GM19193 (cell line): ENCODE data around the gene ZKSCAN5.

Experiments used
- POLR2A ChIP-seq: IDR thresholded peaks from 4 replicates; pipeline ENCODE4 v1.6.1; 2011; ENCODE audit not compliant: insufficient read depth, insufficient read length; ENCODE audit errors: extremely low read depth

ZKSCAN5 gene

DNA sequence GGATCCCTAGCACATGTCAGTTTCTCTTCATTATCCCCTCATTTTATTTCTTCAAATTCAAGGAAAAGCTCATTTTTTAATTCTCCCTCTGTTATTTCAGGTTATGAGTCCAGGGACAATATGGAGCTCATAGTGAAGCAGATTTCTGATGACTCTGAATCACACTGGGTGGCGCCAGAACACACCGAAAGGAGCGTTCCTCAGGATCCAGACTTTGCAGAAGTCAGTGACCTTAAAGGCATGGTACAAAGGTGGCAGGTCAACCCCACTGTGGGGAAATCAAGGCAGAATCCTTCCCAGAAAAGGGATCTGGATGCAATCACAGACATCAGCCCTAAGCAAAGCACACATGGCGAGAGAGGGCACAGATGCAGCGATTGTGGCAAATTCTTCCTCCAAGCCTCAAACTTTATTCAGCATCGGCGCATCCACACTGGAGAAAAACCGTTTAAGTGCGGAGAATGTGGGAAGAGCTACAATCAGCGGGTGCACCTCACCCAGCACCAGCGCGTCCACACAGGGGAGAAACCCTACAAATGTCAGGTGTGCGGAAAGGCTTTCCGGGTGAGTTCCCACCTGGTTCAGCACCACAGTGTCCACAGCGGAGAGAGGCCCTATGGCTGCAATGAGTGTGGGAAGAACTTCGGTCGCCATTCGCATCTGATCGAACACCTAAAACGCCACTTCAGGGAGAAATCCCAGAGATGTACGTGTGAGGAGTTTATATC, 21.4 kb downstream of the ZKSCAN5 start:
- no peak for TF ChIP-seq POLR2A

DNA sequence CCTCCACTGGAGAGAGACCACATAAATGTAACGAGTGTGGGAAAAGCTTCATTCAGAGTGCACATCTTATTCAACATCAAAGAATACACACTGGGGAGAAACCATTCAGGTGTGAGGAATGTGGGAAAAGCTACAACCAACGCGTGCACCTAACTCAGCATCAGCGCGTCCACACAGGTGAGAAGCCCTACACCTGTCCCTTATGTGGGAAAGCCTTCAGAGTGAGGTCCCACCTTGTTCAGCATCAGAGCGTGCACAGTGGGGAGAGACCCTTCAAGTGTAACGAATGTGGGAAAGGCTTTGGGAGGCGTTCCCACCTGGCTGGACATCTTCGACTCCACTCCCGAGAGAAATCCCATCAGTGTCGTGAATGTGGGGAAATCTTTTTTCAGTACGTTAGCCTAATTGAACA, 26.9 kb downstream of the ZKSCAN5 start:
- no peak for TF ChIP-seq POLR2A

DNA sequence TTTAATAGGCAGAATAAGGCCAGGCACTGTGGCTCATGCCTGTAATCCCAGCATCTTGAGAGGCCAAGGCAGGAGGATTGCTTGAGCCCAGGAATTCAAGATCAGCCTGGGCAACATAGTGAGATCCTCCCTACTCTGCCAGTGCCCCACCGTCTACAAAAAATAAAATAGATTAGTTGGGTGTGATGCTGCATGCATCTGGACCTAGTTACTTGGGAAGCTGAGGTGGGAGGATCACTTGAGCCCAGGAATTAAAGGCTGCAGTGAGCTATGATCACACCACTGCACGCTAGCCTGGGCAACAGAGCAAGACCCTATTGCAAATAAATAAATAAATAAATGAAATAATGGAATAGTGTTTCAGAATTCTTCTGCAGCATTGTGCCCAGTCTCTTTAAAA, 31.2 kb downstream of the ZKSCAN5 start:
- TF ChIP-seq POLR2A = no peak

DNA sequence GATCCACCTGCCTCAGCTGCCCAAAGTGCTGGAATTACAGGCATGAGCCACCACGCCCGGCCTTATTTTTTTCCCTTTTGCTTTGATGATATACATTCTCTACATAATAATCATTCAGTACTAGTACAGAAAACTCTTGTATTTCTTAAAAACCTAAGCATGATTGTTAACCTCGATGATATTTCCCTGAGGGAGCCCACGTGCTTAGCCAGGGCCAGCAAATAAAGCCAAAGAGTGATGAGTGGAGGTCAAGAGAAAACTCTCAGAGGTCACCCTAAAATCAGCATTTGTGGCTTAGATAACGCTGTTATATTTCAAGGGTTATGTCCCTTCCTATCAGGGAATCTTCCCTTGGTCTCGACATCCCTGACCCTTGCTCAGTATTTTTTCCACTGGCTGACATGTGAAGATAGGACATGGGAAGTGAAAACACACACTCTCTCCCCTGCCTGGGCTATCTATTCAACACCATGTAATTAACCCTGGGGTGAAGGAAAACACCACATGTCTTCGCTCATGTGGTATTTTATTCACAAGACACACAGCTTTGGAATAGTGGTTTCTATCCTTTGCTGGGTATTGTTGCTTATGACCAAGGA, 34.9 kb downstream of the ZKSCAN5 start:
- no peak for TF ChIP-seq POLR2A

DNA sequence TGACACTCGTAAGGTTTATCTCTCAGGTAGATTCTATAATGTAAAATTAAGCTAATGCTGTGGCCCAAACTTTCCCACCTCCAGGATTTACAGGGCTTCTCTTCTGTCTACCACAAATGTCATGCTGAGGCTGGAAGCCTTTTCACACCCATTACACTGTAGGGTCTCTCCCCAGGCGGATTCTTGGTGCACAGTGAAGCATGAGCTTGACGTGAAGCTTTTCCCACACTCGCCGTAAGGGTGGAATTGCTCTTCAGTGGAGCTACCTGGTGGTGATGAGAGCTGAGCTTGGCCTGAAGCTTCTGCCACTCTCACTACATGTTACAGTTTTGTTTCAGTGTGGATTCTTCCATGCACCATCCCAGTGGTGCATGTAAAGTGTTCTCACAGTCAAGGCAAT, 36.1 kb downstream of the ZKSCAN5 start:
- TF ChIP-seq POLR2A = no peak

DNA sequence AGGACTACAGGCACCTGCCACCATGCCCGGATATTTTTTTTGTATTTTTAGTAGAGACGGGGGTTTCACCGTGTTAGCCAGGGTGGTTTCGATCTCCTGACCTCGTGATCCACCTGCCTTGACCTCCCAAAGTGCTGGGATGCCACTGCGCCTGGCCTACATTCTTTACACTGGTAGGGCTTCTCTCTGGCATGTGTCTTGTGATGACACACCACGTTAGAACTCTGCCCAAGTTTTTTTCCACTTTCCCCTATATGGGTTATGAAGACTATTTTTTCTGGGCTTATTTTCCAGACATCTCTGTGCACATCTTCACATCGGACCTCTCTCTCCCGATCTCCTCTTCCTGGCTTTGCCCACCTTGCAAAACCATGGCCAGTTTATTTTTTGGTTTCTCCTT, 36.8 kb downstream of the ZKSCAN5 start:
- no peak for TF ChIP-seq POLR2A

DNA sequence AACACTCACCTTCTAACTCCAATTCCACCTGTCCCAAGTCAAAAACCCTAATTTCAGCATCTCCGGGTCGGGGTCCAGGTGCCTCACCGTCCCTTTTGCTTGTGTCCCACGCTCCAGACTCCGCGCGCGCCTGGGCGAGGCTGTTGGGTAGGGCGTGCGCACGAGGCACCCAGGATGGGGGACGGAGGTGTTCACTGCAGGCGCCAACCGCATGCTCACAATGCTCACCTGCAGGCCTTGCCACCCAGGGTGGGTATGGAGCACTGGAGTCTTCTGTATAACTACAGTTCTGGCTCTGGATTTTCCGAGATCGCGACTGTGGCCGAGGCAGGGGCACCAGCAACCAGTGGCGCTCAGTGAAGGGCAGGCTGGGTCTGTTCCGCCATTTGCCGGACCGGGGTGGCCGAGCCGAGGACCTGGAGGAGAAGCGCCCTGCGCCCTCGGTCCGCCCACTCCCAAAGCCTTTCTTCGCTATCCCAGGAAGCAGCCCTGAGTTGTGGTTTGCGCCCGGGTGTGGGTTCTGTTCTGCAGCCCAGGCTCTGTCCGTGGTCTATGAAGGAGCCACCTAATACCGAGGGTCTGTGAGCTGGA, 38.7 kb downstream of the ZKSCAN5 start:
- no peak for TF ChIP-seq POLR2A

DNA sequence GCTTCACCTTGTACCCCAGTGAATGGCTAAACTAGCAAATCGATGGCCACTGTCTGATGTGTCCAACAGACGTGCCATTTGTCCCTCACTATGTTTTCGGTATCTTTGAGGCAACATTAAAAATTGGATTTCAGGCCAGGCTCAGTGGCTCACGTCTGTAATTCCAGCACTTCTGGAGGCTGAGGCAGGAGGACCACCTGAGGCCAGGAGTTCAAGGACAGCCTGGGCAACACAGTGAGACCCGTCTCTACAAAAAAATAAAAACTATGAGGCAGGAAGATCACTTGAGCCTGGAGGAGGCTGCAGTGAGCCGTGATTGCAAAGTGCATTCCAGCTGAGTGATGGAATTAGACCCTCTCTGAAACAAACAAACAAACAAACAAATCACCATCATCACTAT, 39.5 kb downstream of the ZKSCAN5 start:
- no peak for TF ChIP-seq POLR2A

DNA sequence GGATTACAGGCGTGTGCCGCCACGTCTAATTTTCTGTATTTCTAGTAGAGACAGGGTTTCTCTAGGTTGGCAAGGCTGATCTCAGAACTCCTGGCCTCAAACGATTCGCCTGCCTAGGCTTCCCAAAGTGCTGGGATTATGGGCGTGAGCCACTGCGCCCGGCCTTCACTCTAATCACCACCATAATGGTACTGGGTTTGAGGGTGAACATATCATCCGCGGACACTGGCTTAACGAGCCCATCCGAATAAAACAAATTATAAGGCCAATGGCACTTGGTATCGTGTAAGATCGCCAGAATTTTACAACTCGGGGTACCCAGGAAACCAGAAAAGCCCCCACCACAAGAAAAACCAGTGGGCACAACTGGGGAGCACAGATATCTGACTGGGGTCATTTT, 46.9 kb downstream of the ZKSCAN5 start:
- no peak for TF ChIP-seq POLR2A

DNA sequence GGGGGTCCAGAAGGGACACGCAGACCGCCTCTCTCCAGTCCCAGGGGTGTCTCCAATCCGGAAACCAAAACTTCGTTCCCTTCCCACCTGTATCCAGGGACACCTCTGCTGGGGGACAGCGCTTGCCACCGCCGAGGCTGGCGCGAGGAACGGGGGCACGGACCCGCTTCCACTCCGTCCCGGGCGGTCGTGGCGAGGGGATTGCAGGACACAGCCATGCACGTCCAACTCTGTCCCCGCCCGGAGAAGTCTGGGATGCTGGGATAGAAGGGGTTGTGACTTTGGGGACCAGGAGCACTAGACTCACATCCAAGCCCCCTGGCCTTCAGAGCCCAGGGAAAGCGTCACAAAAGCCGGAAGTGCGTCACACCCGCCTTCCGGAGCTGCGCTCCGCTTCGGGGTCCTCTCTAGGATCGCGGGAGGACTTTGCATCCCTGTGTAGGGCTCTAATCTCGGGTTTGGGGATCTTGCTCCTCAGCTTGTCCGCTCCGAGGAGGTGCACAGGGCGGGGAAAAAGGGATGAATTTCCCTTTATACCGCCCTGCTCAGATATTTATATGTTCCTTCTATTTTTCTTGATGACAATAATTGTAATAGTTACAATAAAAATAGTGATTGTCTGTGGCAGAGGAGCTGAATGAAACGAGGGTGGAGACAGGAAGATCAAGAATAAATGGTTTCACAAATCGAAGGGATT, 47.5 kb downstream of the ZKSCAN5 start, which contains the start of gene FAM200A:
TSS of gene FAM200A (minus strand) at position 348 of the 697 bp plus-strand sequence. CDS start 3,707 bp downstream, outside the sequence.
- TF ChIP-seq POLR2A = peak; percentile 95

DNA sequence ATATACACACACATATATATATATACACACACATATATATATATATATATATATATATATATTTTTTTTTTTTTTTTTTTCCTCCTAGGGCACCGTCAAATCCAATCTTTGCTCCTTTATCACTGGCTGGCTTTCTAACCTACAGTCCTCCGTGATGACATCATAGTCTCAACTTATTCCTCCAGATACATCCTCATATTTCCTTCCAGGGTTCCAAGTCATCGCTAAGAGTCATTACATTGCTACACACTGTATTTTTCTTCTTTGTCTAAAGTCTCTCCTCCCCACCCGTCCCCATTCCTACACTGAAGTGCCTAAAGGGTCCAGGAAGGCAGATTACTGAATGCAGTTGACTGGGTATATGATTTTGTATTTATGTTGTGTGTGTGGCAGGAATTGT, 48.6 kb downstream of the ZKSCAN5 start:
- no peak for TF ChIP-seq POLR2A

DNA sequence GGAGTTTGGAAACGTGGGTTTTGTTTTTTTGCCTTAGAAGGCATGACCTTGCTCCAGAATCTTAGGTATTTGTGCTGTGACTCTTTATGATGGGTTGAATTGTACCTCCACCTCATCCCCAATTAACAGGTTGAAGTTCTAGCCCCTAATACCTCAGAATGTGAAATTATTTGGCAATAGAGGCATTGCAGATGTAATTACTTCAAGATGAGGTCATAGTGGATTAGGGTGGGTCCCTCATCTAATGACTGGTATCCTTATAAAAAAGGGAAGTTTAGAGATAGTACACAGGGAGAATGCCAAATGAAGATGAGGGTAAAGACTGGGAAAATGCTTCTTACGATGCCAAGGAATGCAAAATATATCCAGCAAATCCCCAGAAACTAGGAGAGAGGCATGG, 50.5 kb downstream of the ZKSCAN5 start:
- TF ChIP-seq POLR2A = no peak

DNA sequence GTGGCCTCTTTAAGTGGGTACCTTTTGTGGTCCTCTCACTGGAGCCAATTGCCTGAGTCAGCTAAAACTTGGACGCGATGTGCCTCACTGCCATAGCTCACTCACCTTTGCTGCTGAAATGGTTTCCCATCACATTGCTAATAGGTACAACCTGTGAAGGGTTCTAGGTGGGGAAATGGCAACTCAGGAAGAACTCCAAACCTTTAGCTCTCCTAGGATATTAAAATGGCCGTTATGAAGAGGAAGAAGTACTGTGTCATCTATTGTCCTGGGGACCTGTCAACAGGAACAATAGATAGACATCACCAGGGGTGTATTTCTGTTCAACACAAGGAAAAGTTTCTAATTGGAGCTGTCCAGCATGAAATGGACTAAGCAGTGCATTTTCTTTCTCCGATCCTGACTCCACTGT, 52.7 kb downstream of the ZKSCAN5 start:
- TF ChIP-seq POLR2A = no peak

DNA sequence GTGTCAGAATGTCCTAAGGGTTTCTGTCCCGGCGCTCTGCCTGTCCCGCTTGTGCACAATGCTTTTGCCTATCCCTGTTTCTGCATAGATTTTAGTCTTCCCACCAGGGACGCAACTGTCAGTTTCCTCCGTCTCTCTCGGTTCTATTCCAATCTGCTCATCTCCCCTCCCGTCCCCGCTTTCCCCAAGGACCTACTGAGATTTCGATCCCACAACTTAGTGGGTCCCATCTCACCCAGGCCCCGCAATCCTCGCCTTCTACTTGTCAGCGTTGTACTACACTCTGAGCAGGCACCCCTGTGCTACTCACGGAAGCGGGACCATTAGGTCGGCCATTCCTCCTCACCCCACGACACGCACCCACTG, 53.5 kb downstream of the ZKSCAN5 start:
- TF ChIP-seq POLR2A = no peak
